Left lung (tissue), 10 donors: ENCODE data around the gene TSPAN14. TPM values are rescaled to one million over a fixed set of nuclear protein-coding genes. Genes with fewer than 3 reads are reported as not detected.

Experiments used
- ATAC-seq: fragments of 200-7000 bp; cut with Tn5 transposase; one replicate; pipeline ENCODE4 v1.9.1; 2020; ENCODE audit warnings: moderate library complexity
- DNase-seq, 4 donors: peaks; one replicate each; pipeline ENCODE4 v3.0.0-alpha.2; 2013 to 2020
- H3K27ac ChIP-seq, 2 donors: fragments of 200-600 bp; sonication (generic) in 1 of 2; one replicate each; pipeline versions ENCODE4 v1.5.0 to v1.8.0; 2020 to 2021
- H3K27me3 ChIP-seq, 2 donors: fragments of 200-600 bp; sonication (generic) in 1 of 2; one replicate each; pipeline versions ENCODE4 v1.5.0 to v1.8.0; 2020 to 2021
- H3K36me3 ChIP-seq, 2 donors: fragments of 200-600 bp; sonication (generic) in 1 of 2; one replicate each; pipeline versions ENCODE4 v1.5.0 to v1.8.0; 2020 to 2021
- H3K4me1 ChIP-seq, 2 donors: fragments of 200-600 bp; one replicate each; pipeline ENCODE4 v1.8.0; 2021
- H3K4me3 ChIP-seq, 2 donors: fragments of 200-600 bp; sonication (generic) in 1 of 2; one replicate each; pipeline versions ENCODE4 v1.5.0 to v1.8.0; 2020 to 2021; ENCODE audit warnings: mild to moderate bottlenecking in 1 of 2
- H3K9me3 ChIP-seq, 2 donors: fragments of 200-600 bp; sonication (generic) in 1 of 2; one replicate each; pipeline versions ENCODE4 v1.5.0 to v1.8.0; 2020 to 2021
- CTCF ChIP-seq, 2 donors: fragments of 200-600 bp; sonication (generic) in 1 of 2; IDR thresholded peaks; one replicate each; pipeline versions ENCODE4 v1.5.0 to v1.8.0; 2021; ENCODE audit warnings: antibody characterized with exemption in 2 of 2
- intact Hi-C, 2 donors: fragments of 100-400 bp; cut with DNase I; formaldehyde crosslinking; loops; one replicate each; pipeline versions ENCODE4 v1.11.2 to v1.14.2; 2022
- polyA plus RNA-seq, 6 donors: library from polyadenylated mRNA; unstranded; fragments of 120-200 nt; gene quantifications; one replicate each; pipeline ENCODE4 v1.2.1, GENCODE V29; 2013; ENCODE audit not compliant: insufficient read length in 6 of 6
- total RNA-seq, 2 donors: library from RNA; stranded (reverse); fragmentation: NEBNext Ultra II Directional; extraction: Animal tissue kit (Norgen Biotek cat#: 25700); gene quantifications; one replicate each; pipeline ENCODE4 v1.2.1, GENCODE V29; 2021
- donor health status: DM: no; HTN: yes; CAD: no.
- donor health status: DM: no; HTN: no; CAD: no.

Gene TSPAN14
- total and polyA plus RNA-seq, 8 donors: 76.4 to 158 (median 85.9) TPM

- TF ChIP-seq CTCF (IDR thresholded peaks at IDR 0.05): no peak
- H3K4me1 ChIP-seq: peaks cover 75 to 85% of the 10 kb centered on the region in 2 donors
- ATAC-seq: no peak
- DNase-seq: no peak
- no peaks in the 10 kb centered on the region for H3K27me3 ChIP-seq
- peak overlapping the region; percentile 77 to 98 for H3K27ac ChIP-seq
- H3K9me3 ChIP-seq: no peaks in the 10 kb centered on the region
- no peaks in the 10 kb centered on the region for H3K36me3 ChIP-seq
- peak overlapping the region in 1 of 2 donors; percentile 95 for H3K4me3 ChIP-seq
- intact Hi-C loops: loop anchor here in 1 of 2 donors (5.0 kb wide), 1 partner anchor 34 kb away; no protein-coding TSS in a partner anchor
Observed at GRCh38 chr10:80458638-80459037, 4.5 kb downstream of the TSPAN14 start.

- ATAC-seq (peak; percentile 61), DNase-seq (peak in 3 of 4 donors; percentile 40 to 90 (median 88))
- H3K27ac ChIP-seq: peak overlapping the region; percentile 77 to 98
- peaks cover 81 to 91% of the 10 kb centered on the region in 2 donors for H3K4me1 ChIP-seq
- H3K36me3 ChIP-seq: no peaks in the 10 kb centered on the region
- TF ChIP-seq CTCF (IDR thresholded peaks at IDR 0.05): no peak
- no peaks in the 10 kb centered on the region for H3K27me3 ChIP-seq
- peak overlapping the region in 1 of 2 donors; percentile 95 for H3K4me3 ChIP-seq
- H3K9me3 ChIP-seq: no peaks in the 10 kb centered on the region
- intact Hi-C loops: loop anchor here in 1 of 2 donors (5.0 kb wide), 1 partner anchor 33 kb away; no protein-coding TSS in a partner anchor
Observed at GRCh38 chr10:80459047-80459865, 5.1 kb downstream of the TSPAN14 start.

- peak in 2 of 4 donors; percentile 86 to 87 for DNase-seq
- H3K27ac ChIP-seq: peak overlapping the region; percentile 77 to 98
- H3K9me3 ChIP-seq: no peaks in the 10 kb centered on the region
Observed at GRCh38 chr10:80460399-80461207, 6.5 kb downstream of the TSPAN14 start.

GRCh38 chr10:80461208-80462183 is 7.4 kb downstream of the TSPAN14 start:
- H3K9me3 ChIP-seq: no peaks in the 10 kb centered on the region
- intact Hi-C loops: no loop called here
- DNase-seq (no peak), ATAC-seq (peak; percentile 4)
- H3K27me3 ChIP-seq: no peaks in the 10 kb centered on the region
- peaks cover 95 to 100% of the 10 kb centered on the region in 2 donors for H3K4me1 ChIP-seq
- TF ChIP-seq CTCF (IDR thresholded peaks at IDR 0.05): no peak
- H3K27ac ChIP-seq: peak overlapping the region; percentile 77 to 98
- no peaks in the 10 kb centered on the region for H3K36me3 ChIP-seq
- H3K4me3 ChIP-seq: peak overlapping the region in 1 of 2 donors; percentile 95

More at GRCh38 chr10:80460399-80461207, 6.5 kb downstream of the TSPAN14 start:
- peak; percentile 76 for ATAC-seq
- Histone ChIP-seq H3K4me1 (peaks cover 95 to 100% of the 10 kb centered on the region in 2 donors), H3K36me3 (no peaks in the 10 kb centered on the region), H3K27me3 (no peaks in the 10 kb centered on the region), H3K4me3 (peak overlapping the region in 1 of 2 donors; percentile 95)
- intact Hi-C loops: no loop called here
- no peak for TF ChIP-seq CTCF (IDR thresholded peaks at IDR 0.05)
